Measurements from ENCODE around the gene ABCA5.
A peak's percentile ranks its signal among the peaks of the same experiment; 100 is the strongest.

ABCA5 gene

DNA sequence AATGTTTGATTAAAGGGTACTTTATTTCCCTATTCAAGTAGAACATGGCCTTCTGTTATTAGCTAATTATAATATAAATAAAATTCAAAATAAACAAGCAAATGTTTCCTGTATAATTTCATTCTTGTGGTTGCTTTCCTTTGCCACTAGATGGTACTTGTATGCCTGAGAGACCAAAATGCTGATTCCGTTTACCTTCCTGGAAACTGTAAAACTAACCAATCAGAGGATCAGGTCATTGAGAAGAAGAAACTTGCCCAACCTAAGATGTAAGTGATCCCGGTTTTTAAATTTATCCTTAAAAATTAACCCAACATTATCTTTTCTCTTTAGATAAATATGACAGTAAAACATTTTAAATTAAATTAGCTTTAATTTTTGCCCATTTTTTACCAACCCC is 8.1 kb upstream of the ABCA5 start:
- Histone ChIP-seq H3K27me3 (ENCODE audit: control insufficient read depth, insufficient read depth, low read length) (no peaks in the 10 kb centered on the region), H3K36me3 (ENCODE audit: control insufficient read depth, insufficient read depth, low read length) (no peaks in the 10 kb centered on the region), H3K9me3 (ENCODE audit: control insufficient read depth, low read length) (no peaks in the 10 kb centered on the region), H3K27ac (no peak overlapping the region), H3K4me2 (ENCODE audit: low read length) (no peak overlapping the region), H2AFZ (peak overlapping the region; percentile 14), H3K4me1 (peaks cover 3% of the 10 kb centered on the region), H3K4me3 (ENCODE audit: low read depth, low read length) (no peak overlapping the region), H3K9ac (no peak overlapping the region), H3K79me2 (no peaks in the 10 kb centered on the region)
- TF ChIP-seq CTCF (IDR thresholded peaks at IDR 0.05) = peak; percentile 82

GRCh38 chr17:69333561-69333960 is 6.6 kb upstream of the ABCA5 start:
- H3K9ac ChIP-seq = no peak overlapping the region
- no peak overlapping the region for H2AFZ ChIP-seq
- H3K36me3 ChIP-seq (ENCODE audit: control insufficient read depth, insufficient read depth, low read length) = no peaks in the 10 kb centered on the region
- no peak overlapping the region for H3K4me3 ChIP-seq (ENCODE audit: low read depth, low read length)
- TF ChIP-seq CTCF (IDR thresholded peaks at IDR 0.05) = no peak
- H3K79me2 ChIP-seq = no peaks in the 10 kb centered on the region
- no peak overlapping the region for H3K27ac ChIP-seq
- H3K9me3 ChIP-seq (ENCODE audit: control insufficient read depth, low read length) = no peaks in the 10 kb centered on the region
- H3K4me1 ChIP-seq = no peaks in the 10 kb centered on the region
- H3K27me3 ChIP-seq (ENCODE audit: control insufficient read depth, insufficient read depth, low read length) = no peaks in the 10 kb centered on the region
- H3K4me2 ChIP-seq (ENCODE audit: low read length) = no peak overlapping the region

- Histone ChIP-seq H3K27me3 (ENCODE audit: control insufficient read depth, insufficient read depth, low read length) (no peaks in the 10 kb centered on the region), H3K4me3 (ENCODE audit: low read depth, low read length) (no peak overlapping the region), H3K4me2 (ENCODE audit: low read length) (no peak overlapping the region), H3K36me3 (ENCODE audit: control insufficient read depth, insufficient read depth, low read length) (no peaks in the 10 kb centered on the region), H3K4me1 (peaks cover 5% of the 10 kb centered on the region), H3K79me2 (no peaks in the 10 kb centered on the region), H3K9ac (no peak overlapping the region), H3K9me3 (ENCODE audit: control insufficient read depth, low read length) (no peaks in the 10 kb centered on the region), H2AFZ (no peak overlapping the region), H3K27ac (no peak overlapping the region)
- no peak for TF ChIP-seq CTCF (IDR thresholded peaks at IDR 0.05)
These were observed 4.8 kb upstream of the ABCA5 start for GRCh38 chr17:69331756-69332155.

GRCh38 chr17:69326377-69327059 is 415 bp downstream of the ABCA5 start:
- Histone ChIP-seq H3K9ac (peak overlapping the region; percentile 83), H3K9me3 (ENCODE audit: control insufficient read depth, low read length) (no peaks in the 10 kb centered on the region), H3K4me3 (ENCODE audit: low read depth, low read length) (peak overlapping the region; percentile 84), H3K27me3 (ENCODE audit: control insufficient read depth, insufficient read depth, low read length) (no peaks in the 10 kb centered on the region), H3K36me3 (ENCODE audit: control insufficient read depth, insufficient read depth, low read length) (no peaks in the 10 kb centered on the region), H3K27ac (peak overlapping the region; percentile 94), H3K4me1 (peaks cover 5% of the 10 kb centered on the region), H3K79me2 (peaks cover 10% of the 10 kb centered on the region), H2AFZ (peak overlapping the region; percentile 97), H3K4me2 (ENCODE audit: low read length) (peak overlapping the region; percentile 96)
- TF ChIP-seq CTCF (IDR thresholded peaks at IDR 0.05) = no peak
